MM.1S (cell line): ENCODE measurements around the gene PYGO1.

Experiments
- DNase-seq: peaks from one replicate; pipeline ENCODE4 v3.0.0-alpha.2; 2015
- H2AFZ ChIP-seq: fragments of 300-600 bp; sonication (generic); 2 replicates; pipeline ENCODE4 v1.6.0; 2016; ENCODE audit warnings: antibody characterized with exemption, low read length
- H3F3A ChIP-seq: fragments of 300-600 bp; sonication (generic); 2 replicates; pipeline ENCODE4 v1.6.1; 2016; ENCODE audit warnings: mild to moderate bottlenecking, antibody characterized with exemption, low read length, moderate library complexity, mixed read lengths; ENCODE audit not compliant: insufficient read depth
- H3K27ac ChIP-seq: fragments of 300-600 bp; sonication (generic); 2 replicates; pipeline ENCODE4 v1.5.1; 2016; ENCODE audit warnings: mild to moderate bottlenecking, low read length
- H3K27me3 ChIP-seq: fragments of 300-600 bp; sonication (generic); replicated peaks from 2 replicates; pipeline ENCODE4 v1.6.0; 2016; ENCODE audit warnings: low read length; ENCODE audit not compliant: insufficient read depth
- H3K36me3 ChIP-seq: fragments of 300-600 bp; sonication (generic); replicated peaks from 2 replicates; pipeline ENCODE4 v1.6.1; 2016; ENCODE audit warnings: mild to moderate bottlenecking, low read length, mixed read lengths; ENCODE audit not compliant: insufficient read depth
- H3K4me1 ChIP-seq: fragments of 300-600 bp; sonication (generic); 2 replicates; pipeline ENCODE4 v1.6.1; 2016; ENCODE audit warnings: low read length, mixed read lengths
- H3K4me2 ChIP-seq: fragments of 300-600 bp; sonication (generic); 2 replicates; pipeline ENCODE4 v1.6.0; 2016; ENCODE audit warnings: low read depth, low read length
- H3K4me3 ChIP-seq: fragments of 300-600 bp; sonication (generic); 2 replicates; pipeline ENCODE4 v1.5.1; 2016; ENCODE audit warnings: low read length, mixed read lengths
- H3K79me2 ChIP-seq: fragments of 300-600 bp; sonication (generic); 2 replicates; pipeline ENCODE4 v1.6.1; 2016; ENCODE audit warnings: mixed run types, low read length, mixed read lengths
- H3K9ac ChIP-seq: fragments of 300-600 bp; sonication (generic); 2 replicates; pipeline ENCODE4 v1.6.1; 2016; ENCODE audit warnings: low read length, mixed read lengths
- H3K9me2 ChIP-seq: fragments of 300-600 bp; sonication (generic); replicated peaks from 2 replicates; pipeline ENCODE4 v1.6.1; 2016; ENCODE audit warnings: mild to moderate bottlenecking, low read length, mixed read lengths; ENCODE audit not compliant: insufficient read depth
- H3K9me3 ChIP-seq: fragments of 300-600 bp; sonication (generic); replicated peaks from 2 replicates; pipeline ENCODE4 v1.6.1; 2016; ENCODE audit warnings: mild to moderate bottlenecking, low read length, mixed read lengths; ENCODE audit not compliant: insufficient read depth
- H4K20me1 ChIP-seq: fragments of 300-600 bp; sonication (generic); 2 replicates; pipeline ENCODE4 v1.6.1; 2016; ENCODE audit warnings: mild to moderate bottlenecking, low read length, moderate library complexity, mixed read lengths; ENCODE audit not compliant: insufficient read depth
- EZH2 ChIP-seq: fragments of 300-600 bp; sonication (generic); optimal IDR thresholded peaks from 2 replicates; pipeline ENCODE3; 2017; ENCODE audit warnings: low read depth, mild to moderate bottlenecking, antibody characterized with exemption, low read length, mixed read lengths
- EZH2phosphoT487 ChIP-seq: fragments of 300-600 bp; sonication (generic); IDR thresholded peaks from 2 replicates; pipeline ENCODE4 v1.6.1; 2018; ENCODE audit warnings: antibody characterized with exemption, low read length
- TF ChIP-seq, protein P1 (sequence below): fragments of 300-600 bp; sonication (generic); IDR thresholded peaks from 2 replicates; pipeline ENCODE4 v1.5.1; 2016; ENCODE audit warnings: antibody characterized with exemption, low read length, mixed read lengths

PYGO1 gene

DNA sequence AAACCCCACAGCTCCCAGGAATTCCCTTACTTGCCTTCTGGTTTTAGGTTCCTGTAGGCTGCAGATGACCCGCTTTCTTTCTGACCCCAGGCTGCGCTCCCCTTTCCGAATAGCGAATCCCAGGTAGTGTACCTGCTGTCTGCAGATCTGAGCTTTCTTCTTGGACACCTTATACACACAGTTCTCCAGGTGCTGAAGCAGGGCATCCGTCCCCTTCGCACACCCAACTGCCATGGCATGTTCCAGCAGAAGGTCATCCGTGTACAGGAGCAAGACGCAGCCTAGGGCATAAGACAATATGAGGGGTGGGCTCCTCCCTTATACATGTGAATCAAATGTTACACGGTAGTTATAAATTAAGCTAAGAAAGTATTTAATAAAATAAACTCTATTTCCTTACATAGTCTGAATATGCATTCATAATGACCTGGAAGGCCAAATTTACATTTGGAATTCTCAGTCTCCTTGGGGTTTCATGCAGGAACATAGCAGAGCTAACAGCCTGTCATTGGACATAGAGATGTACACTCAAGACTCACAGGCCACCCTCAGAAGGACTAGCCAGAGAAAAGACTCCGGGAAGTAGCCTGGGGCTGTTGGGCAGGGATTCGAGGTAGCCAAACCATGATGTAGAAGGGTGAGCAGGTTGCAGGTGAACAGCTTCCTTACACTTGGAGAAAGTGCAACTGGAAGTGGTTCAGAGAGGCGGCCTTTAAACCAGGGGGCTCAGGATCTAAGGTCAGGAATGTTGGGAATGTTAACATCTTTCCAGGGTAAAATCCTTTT lies 72.0 kb downstream of the PYGO1 start:
- no peak overlapping the region for H3K27ac ChIP-seq
- H3K79me2 ChIP-seq, result no peaks in the 10 kb centered on the region
- H3K36me3 ChIP-seq, result no peaks in the 10 kb centered on the region
- no peak overlapping the region for H3K4me3 ChIP-seq
- no peaks in the 10 kb centered on the region for H3K9me3 ChIP-seq
- H4K20me1 ChIP-seq, result no peaks in the 10 kb centered on the region
- H3K27me3 ChIP-seq, result no peaks in the 10 kb centered on the region
- H3K9ac ChIP-seq, result no peak overlapping the region
- TF ChIP-seq, protein P1, sequence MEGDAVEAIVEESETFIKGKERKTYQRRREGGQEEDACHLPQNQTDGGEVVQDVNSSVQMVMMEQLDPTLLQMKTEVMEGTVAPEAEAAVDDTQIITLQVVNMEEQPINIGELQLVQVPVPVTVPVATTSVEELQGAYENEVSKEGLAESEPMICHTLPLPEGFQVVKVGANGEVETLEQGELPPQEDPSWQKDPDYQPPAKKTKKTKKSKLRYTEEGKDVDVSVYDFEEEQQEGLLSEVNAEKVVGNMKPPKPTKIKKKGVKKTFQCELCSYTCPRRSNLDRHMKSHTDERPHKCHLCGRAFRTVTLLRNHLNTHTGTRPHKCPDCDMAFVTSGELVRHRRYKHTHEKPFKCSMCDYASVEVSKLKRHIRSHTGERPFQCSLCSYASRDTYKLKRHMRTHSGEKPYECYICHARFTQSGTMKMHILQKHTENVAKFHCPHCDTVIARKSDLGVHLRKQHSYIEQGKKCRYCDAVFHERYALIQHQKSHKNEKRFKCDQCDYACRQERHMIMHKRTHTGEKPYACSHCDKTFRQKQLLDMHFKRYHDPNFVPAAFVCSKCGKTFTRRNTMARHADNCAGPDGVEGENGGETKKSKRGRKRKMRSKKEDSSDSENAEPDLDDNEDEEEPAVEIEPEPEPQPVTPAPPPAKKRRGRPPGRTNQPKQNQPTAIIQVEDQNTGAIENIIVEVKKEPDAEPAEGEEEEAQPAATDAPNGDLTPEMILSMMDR, result no peak
- TF ChIP-seq EZH2phosphoT487 (no peak), EZH2 (no peak)
- no peaks in the 10 kb centered on the region for H3F3A ChIP-seq
- H3K4me1 ChIP-seq, result no peaks in the 10 kb centered on the region
- no peak overlapping the region for H2AFZ ChIP-seq
- no peaks in the 10 kb centered on the region for H3K9me2 ChIP-seq
- no peak overlapping the region for H3K4me2 ChIP-seq
- DNase-seq, result no peak

DNA sequence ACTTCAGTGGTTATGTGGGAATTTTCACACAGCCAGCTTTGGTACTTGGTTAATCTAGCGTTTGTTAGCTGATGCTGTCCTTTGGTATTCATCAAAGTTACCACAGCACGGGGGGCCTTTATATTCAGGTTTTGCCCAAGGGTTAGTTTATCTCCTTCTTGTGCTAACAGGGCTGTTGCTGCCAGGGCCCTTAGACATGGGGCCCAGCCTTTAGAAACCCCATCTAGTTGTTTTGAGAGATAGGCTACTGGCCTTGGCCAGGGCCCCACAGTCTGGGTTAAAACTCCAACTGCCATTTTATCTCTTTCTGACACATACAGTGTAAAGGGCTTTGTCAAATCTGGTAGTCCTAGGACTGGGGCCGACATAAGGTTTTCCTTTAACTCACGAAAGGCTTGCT lies 72.7 kb downstream of the PYGO1 start:
- Histone ChIP-seq H3K9me2 (no peaks in the 10 kb centered on the region), H3K9ac (no peak overlapping the region), H3K9me3 (no peaks in the 10 kb centered on the region), H3K27me3 (no peaks in the 10 kb centered on the region), H3F3A (no peaks in the 10 kb centered on the region), H2AFZ (no peak overlapping the region), H3K4me1 (no peaks in the 10 kb centered on the region), H4K20me1 (no peaks in the 10 kb centered on the region), H3K4me3 (no peak overlapping the region), H3K27ac (no peak overlapping the region), H3K36me3 (no peaks in the 10 kb centered on the region), H3K79me2 (no peaks in the 10 kb centered on the region), H3K4me2 (no peak overlapping the region)
- no peak for TF ChIP-seq EZH2
- TF ChIP-seq EZH2phosphoT487, result no peak
- TF ChIP-seq, protein P1, result no peak
- no peak for DNase-seq

DNA sequence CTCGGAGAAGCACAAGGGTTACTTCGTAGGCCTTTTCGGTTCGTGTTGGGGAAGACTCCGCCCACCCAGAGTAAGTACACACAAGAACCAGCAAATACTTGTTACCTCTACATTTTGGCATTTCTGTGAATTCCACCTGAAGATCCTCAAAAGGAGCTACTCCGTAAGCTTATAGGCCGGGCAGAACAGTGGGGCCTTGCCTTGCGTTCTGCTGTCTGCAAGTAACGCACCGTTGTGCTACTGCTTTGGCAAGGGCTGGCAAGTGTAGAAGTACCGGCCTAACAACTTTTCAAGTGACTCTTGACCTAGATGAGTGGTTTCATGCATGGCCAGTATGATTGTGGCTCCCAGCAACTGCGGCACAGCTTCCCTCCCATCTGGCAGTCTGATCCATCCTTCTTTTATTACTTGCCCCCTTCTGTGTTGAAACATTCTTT lies 73.7 kb downstream of the PYGO1 start:
- H4K20me1 ChIP-seq, result no peaks in the 10 kb centered on the region
- TF ChIP-seq EZH2 (no peak), EZH2phosphoT487 (no peak)
- TF ChIP-seq, protein P1, result no peak
- H3K36me3 ChIP-seq, result no peaks in the 10 kb centered on the region
- no peak overlapping the region for H3K9ac ChIP-seq
- H3K4me2 ChIP-seq, result no peak overlapping the region
- H3K79me2 ChIP-seq, result no peaks in the 10 kb centered on the region
- H3K27me3 ChIP-seq, result no peaks in the 10 kb centered on the region
- H3F3A ChIP-seq, result no peaks in the 10 kb centered on the region
- H3K9me2 ChIP-seq, result no peaks in the 10 kb centered on the region
- no peak overlapping the region for H3K4me3 ChIP-seq
- no peak overlapping the region for H3K27ac ChIP-seq
- no peak for DNase-seq
- H2AFZ ChIP-seq, result no peak overlapping the region
- no peaks in the 10 kb centered on the region for H3K4me1 ChIP-seq
- no peaks in the 10 kb centered on the region for H3K9me3 ChIP-seq
